NCI-H2029 treated with DMSO at 0.1 percent for 48 hours (cell line): ENCODE data around the gene ARHGAP45.

ENCODE experiments used
- DNase-seq: peaks from one replicate; lab custom pipeline; 2025; lab: John Stamatoyannopoulos, UW

Gene ARHGAP45

DNA sequence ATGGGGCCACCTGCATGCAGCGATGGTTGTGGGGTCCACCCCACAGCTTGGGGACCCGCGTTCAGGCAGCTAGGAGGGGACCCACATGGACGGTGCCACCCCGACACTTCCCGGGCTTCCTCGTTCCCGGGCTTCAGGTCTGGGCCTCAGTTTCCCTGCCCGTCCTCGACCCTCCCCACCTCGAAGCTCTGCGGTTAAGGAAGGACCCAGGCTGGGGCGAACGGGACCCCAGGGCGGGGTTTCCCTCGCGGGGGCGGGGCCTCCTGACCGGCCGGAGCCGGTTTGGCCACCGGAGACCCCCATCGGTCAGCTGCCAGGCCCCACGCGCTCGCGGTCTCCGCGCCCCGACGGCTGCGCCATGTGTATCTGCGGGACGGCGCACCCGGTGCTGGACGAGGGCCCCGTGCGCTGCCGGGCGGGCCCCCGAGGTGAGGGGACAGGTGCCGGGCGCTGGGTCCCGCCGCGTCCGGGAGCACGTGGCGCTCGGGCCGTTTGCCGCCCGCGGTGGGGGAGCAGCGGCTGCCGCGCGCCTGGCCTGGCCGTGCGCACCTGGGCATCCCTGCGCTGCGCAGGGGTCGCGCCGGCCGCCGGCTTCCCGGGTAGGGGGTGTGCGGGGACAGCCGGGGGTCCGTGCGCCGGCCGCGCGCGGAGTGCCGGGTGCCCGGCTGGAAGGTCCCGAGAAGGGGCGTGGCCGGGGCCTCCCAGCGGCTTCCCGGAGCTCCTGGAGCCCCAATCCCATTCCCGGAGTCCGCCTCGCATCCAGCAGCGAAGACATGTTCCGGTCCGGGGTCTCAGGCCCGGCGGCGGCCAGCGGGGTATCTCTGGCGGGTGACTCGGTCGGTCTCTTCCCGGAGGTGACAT, 4.2 kb downstream of the ARHGAP45 start:
- no peak for DNase-seq

DNA sequence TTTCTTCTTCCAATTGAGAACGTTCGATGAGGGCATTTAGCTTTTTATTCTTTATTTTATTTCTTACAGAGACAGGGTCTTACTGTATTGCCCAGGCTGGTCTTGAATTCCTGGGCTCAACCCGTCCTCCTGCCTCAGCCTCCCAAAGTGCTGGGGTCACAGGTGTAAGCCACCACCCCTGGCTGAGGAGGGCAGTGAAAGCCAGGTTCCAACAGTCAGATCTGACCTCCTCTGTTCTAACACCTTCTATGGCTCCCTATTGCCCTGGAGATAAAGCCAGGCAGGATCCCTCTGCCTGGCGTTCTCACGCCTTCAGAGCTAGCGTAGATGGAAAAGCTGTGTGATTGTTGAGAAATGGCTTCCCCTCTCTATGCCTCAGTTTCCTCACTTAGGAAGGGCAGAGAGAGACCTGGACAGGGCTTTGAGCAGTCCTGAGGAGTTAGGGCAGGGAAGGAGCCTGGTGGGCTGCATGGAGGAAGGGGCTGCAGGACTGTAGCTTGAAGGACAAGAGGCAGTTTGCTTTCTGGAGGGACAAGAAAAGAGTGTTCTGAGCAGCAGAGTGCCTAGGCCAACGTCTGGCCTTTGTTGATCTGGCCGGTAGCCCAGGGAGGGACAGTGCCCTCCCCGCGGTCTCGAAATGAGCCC, 5.5 kb downstream of the ARHGAP45 start:
- no peak for DNase-seq

DNA sequence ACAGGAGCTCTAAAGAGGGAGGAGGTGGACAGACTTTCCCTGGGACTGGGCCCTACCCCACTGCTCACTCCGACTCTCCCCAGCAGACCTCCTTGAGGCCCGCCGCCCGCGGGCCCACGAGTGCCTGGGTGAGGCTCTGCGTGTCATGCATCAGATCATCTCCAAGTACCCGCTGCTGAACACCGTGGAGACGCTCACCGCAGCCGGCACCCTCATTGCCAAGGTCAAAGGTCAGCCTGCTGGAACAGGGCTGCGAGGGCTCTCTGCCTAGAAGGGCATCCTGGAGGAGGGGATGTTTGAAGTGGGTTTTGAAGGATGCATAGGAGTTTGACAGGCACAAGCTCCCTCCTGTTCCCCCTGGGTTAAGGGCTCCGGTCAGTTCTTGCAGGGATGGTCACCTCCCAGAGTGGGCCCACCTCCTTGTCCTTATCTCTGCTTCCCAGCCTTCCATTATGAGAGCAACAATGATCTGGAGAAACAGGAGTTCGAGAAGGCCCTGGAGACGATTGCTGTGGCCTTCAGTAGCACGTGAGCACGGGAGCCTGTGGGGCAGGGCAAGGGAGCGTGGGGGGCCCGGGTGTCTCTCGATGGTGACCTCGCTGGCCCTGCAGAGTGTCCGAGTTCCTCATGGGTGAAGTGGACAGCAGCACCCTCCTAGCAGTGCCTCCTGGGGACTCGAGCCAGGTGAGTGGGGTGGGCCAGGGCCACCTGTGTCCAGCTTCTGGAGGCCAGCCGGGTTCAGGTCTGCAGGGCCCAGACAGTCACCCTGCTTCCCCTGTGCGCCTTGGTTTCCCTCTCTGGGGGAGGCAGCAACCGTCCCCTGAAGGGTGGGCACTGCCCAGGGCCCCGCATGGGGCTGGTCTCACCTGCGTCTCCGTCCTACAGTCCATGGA, 6.3 kb downstream of the ARHGAP45 start:
- DNase-seq, result no peak

DNA sequence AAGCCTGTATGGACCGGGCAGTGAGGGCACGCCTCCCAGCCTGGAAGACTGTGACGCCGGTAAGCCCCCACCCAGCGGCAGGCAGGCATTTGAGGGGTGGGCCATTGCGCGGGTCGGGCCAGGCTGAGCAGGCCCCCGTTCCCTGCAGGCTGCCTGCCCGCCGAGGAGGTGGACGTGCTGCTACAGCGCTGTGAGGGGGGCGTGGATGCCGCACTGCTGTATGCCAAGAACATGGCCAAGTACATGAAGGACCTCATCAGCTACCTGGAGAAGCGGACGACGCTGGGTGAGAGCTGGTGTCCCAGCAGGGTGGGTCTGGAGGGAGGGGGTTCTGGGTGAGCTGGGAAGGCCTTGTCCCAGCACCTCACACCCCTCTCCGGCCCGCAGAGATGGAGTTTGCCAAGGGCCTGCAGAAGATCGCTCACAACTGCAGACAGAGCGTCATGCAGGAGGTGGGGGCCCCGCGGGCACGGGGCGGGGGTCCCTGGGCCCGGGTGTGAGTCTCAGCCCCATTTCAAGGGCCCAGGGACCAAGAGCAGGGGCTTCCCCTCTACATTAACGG, 7.1 kb downstream of the ARHGAP45 start:
- DNase-seq, result no peak

DNA sequence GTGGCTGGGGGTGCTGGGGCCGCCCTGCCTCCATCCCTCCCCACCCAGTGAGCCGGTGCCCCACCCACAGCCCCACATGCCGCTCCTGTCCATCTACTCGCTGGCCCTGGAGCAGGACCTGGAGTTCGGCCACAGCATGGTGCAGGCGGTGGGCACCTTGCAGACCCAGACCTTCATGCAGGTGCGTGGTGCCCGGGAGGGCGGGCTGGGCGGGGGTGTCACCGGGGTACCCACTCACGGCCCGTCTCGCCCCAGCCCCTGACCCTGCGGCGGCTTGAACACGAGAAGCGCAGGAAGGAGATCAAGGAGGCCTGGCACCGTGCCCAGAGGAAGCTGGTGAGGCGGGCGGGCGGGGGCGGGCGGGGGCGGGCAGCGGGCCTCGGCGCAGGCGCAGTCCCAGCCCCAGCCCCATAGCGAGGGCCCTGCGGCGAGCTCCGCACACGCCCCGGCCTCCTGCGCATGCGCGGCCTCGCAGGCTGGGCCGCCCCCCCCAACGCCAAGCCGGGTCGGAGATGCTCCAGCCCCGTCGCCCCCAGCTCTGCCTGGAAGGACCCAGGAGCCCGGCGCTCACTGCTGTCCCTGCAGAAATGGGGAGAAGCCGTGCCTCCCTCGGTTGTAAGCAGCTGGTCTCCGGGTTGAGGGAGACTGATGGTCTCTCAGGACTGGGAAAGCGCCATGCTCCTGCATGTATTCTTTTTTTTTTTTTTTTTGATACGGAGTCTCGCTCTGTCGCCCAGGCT, 7.7 kb downstream of the ARHGAP45 start:
- DNase-seq, result peak; percentile 83

DNA sequence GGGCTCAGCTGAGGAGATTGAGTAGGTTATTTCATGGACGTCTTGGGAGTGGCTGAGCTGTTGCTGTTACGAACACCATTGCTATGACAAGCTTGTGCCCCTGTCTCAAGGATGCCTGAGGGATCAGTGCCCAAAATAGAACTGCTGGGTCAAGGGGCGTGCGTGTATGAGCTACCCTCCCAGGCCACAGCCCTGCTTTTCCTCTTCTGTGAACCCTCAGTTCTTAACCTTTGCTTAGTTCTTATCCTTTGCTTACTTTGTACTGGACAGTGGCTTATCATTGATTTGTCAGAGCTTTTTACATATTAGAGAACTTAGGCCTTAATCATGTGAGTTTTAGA, 9.0 kb downstream of the ARHGAP45 start:
- no peak for DNase-seq

DNA sequence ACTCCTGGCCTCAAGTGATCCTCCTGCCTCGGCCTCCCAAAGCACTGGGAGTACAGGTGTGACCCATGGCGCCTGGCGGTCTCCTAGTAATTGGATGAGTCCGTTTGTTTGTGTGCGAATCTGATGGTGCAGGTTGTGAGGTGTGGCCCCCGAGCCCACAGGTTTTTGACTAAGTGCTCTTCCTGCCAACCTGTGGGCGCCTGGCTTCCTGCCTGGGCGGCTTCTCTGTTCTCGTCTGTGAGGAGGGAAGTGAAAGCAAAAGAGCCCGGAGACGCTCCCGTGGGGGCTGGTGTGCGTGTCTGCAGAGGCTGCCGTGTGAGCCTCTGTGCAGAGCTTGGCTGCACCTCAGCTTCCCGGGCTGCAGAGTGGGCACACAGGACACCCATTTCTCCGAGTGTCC, 10.0 kb downstream of the ARHGAP45 start:
- peak; percentile 73 for DNase-seq

DNA sequence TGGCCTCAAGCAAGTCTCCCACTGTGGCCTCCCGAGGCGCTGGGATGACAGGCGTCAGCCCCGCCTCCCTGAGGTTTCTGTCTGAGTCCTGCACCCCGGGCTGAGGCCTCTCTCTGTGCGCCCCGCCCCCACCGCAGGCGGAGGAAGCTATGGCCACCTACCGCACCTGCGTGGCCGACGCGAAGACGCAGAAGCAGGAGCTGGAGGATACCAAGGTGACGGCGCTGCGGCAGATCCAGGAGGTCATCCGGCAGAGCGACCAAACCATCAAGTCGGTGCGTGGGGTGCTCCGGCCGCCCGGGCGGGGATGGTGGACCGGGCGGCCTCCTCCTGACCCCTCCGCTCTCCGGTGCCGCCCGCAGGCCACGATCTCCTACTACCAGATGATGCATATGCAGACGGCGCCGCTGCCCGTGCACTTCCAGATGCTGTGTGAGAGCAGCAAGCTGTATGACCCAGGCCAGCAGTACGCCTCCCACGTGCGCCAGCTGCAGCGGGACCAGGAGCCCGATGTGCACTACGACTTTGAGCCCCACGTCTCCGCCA, 12.7 kb downstream of the ARHGAP45 start:
- no peak for DNase-seq

DNA sequence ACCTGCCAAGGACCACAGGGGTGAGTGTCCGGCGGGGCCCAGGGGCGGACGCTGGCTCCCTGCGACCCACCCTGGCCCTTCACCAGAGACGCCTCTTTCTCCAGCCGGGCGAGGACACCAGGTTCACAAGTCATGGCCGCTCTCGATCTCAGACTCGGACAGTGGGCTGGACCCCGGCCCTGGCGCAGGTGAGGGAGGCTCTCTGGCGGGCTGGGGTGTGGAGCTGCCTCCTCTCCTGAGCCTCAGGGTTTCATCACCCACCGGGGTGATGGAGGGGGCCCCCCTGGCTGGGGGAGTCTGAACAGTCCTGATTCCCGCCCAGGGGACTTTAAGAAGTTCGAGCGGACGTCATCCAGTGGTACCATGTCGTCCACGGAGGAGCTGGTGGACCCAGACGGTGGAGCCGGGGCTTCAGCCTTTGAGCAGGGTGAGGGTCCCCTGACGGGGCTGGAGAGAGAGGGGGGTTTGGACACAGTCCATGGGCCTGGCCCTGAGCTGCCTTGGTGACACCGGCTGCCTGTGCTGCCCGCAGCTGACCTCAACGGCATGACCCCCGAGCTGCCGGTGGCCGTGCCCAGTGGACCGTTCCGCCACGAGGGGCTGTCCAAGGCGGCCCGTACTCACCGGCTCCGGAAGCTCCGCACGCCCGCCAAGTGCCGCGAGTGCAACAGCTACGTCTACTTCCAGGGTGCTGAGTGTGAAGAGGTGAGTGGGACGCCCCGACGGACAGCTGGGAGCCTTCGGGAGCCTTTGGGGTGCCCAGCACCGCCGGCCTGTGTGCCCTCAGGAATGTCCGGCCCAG, 13.6 kb downstream of the ARHGAP45 start:
- DNase-seq, result no peak

DNA sequence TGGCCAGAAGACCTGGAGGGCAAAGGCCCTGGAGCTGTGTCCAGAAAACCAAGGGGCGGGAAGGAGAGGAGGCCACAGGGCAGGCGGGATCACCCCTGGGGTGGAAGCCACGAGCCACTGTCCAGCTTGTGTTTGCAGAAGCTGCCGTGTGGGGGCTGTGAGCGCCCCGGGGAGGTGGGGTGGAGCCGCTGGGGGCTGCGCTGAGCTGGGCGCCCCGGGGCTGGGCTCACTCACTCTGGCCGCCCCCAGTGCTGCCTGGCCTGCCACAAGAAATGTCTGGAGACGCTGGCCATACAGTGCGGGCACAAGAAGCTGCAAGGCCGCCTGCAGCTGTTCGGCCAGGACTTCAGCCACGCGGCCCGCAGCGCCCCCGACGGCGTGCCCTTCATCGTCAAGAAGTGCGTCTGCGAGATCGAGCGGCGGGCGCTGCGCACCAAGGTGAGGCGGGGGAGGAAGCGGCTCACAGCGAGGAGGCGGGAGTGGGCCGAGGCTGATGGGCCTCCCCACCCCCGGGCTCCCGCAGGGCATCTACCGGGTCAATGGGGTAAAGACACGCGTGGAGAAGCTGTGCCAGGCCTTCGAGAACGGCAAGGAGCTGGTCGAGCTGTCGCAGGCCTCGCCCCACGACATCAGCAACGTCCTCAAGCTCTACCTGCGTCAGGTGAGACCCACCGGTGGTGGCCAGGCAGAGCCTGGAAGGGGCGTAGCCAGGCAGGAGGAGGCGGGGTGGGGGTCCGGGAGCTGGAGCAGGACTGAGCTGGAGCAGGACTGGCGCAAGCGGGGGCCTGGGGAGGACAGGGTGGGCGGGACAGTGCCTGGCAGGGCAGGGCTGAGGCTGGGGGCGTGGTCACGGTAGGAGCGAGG, 14.6 kb downstream of the ARHGAP45 start:
- no peak for DNase-seq

DNA sequence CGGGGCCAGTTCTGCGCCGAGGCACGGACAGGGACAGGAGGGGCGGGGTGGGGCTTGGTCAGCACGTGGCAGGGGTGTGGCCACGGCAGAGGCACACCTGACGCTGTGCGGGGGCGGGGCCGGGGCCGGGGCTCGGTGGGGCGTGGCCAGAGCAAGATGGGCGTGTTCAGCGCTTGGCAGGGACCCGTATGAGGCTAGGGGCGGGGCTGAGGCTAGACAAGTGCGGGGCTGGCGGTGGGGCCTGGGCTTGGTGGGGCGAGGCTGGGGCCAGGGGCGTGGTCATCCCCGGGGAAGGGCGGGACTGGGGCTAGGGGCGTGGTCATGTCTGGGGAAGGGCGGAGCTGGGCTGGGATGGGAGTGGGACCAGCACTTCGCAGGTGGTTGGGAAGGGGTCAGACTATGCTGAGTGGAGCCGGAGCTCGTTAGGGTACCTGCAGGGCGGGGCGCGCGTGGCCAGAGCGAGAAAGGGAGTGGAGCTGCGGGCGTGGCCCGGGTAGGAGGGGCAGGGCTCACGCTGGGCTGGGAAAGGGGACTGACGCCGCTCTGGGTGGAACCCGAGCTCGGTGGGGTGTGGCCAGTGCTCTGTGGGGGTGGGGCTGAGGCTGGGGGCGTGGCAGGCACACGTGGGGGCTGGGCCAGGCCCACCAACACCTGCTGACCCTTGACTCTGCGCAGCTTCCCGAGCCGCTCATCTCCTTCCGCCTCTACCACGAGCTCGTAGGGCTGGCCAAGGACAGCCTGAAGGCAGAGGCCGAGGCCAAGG, 15.4 kb downstream of the ARHGAP45 start:
- DNase-seq, result peak; percentile 93

DNA sequence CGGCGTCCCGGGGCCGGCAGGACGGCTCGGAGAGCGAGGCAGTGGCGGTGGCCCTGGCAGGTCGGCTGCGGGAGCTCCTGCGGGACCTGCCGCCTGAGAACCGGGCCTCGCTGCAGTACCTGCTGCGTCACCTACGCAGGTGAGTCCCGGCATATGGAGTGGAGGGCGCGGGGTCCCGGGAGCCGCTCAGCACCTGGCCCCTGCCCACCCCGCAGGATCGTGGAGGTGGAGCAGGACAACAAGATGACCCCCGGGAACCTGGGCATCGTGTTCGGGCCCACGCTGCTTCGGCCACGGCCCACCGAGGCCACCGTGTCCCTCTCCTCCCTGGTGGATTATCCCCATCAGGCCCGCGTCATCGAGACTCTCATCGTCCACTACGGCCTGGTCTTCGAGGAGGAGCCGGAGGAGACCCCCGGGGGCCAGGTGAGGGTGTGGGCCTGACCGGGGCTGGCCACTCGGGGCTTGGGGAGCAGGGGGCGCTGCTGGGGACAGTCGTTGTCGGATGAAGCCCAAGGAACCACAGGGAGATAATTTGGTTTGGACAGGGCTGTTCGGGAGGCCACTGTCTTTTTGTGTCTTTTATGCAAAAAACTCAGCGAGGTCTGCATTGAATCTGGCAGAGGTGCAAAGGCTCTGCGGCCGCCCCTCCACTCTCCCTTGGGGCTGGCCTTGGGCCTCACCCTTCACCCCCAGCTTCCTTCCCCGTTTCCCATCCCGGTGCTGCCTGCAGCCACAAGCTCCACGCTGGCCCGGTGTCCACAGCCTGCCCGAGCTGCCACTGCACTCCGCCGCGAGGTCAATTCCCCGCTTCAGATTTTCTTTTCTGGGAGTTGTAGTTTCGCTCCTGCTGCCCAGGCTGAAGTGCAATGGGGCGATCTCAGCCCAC, 16.2 kb downstream of the ARHGAP45 start:
- no peak for DNase-seq

DNA sequence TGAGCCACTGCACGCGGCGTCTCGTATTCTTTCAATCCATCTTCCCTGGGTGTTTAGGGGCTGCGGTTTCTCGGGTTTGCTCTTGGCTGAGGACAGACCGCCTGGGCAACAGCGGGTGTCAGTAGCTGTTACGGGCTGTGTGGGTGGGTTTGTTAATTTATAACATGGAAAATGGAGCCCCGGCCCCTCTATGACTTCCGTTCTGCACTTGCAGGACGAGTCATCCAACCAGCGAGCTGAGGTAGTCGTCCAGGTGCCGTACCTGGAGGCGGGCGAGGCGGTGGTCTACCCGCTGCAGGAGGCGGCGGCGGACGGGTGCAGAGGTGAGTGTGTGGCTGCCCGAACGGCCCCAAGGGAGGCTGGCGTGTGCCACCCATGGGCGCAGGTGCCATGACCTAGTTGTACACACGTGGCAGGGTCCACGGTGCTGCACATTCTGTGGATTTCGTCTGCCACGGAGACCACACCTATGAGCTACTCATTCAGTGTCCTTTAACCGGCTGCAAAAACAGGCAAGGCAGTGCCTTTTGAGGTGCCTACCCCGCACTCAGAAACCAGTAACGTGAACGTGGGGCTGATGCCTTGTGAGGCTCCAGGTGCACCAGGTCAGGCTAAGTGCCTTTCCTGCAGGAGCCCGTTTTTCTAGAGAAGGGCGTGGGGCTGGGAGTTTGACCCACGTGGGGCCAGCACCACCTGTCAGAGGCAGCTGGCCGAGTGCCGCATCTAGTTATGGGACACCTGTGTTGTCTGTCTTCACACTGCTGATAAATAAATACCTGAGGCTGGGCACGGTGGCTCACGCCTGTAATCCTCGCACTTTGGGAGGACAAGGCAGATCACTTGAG, 17.3 kb downstream of the ARHGAP45 start:
- no peak for DNase-seq

DNA sequence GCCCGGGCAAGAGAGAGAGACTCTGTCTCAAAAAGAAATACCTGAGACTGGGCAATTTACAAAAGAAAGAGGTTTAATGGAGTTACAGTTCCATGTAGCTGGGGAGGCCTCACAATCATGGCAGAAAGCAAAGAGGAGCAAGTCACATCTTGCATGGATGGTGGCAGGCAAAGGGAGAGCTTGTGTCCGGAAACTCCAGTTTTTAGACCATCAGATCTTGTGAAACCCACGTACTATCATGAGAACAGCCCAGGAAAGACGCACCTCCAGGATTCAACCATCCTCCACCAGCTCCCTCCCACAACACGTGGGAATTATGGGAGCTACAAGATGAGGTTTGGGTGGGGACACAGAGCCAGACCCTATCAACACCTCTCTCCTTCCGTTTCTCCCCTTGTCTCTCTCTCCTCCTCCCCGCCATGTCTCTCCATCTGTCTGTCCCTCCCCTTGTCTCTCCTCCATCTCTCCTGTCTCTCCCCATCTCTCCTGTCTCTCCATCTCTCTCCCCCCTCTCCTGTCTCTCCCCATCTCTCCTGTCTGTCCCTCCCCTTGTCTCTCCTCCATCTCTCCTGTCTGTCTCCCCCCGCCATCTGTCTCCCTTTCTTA, 18.2 kb downstream of the ARHGAP45 start:
- DNase-seq, result no peak

DNA sequence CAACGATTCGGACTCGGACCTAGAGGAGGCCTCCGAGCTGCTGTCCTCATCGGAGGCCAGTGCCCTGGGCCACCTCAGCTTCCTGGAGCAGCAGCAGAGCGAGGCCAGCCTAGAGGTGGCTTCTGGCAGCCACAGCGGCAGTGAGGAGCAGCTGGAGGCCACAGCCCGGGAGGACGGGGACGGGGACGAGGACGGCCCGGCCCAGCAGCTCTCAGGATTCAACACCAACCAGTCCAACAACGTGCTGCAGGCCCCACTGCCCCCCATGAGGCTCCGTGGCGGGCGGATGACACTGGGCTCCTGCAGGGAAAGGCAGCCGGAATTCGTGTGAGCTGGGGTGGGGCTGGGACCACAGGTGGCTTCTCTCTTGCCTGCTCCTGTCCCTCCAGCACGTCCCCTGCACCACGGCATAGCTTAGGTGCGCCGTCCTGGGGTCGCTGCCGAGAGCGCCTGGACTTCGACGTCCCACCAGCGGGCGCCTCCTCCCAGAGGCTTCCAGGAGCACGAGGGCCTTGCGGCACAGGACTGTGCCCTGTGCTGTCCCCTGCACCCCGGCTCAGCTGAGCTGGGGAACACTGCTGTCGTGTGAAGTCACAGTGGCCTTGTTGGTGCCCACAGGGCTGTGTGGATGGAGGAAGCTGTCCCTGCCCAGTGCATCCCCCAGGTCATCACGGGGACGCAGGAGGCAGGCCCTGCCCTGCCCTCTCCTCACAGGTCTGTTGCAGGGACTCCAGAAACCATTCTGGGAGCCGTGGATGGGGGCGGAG, 18.9 kb downstream of the ARHGAP45 start:
- DNase-seq, result no peak

DNA sequence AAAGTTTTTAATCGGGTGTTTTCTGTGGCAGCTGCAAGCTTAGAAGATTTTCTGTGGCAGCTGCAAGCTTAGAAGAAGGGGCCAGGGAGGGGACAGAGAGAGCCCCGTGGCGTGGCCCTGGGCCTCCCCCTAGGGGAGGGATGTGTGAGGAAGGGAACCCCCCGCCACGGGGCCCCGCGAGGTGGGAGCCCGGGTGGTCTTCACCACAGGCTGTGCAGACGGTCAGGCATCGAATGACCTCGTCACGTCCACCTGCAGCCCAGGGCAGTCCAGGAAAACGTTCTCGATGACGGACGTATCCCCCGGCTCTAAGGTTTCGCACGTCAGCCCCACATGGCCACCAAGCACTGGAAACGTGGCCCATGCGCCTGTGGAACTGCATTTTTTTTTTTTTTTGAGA, 19.6 kb downstream of the ARHGAP45 start:
- no peak for DNase-seq
